ENCODE data around the gene UBQLN4.

Gene UBQLN4

GRCh38 chr1:156053768-156054499 is at the start of gene UBQLN4:
TSS of gene UBQLN4 (minus strand) at chr1:156053798. CDS start at chr1:156053701, 97 bp downstream.
- DNase-seq: peak; percentile 89

- no peak for DNase-seq
Observed at GRCh38 chr1:156102633-156103511, 49.3 kb upstream of the UBQLN4 start.

GRCh38 chr1:156101880-156102279 is 48.3 kb upstream of the UBQLN4 start:
- no peak for DNase-seq

GRCh38 chr1:156100205-156100995 is 46.8 kb upstream of the UBQLN4 start:
- DNase-seq: no peak

- no peak for DNase-seq
Observed at GRCh38 chr1:156099282-156099681, 45.7 kb upstream of the UBQLN4 start.

- no peak for DNase-seq
Observed at GRCh38 chr1:156098784-156099183, 45.2 kb upstream of the UBQLN4 start.

DNA sequence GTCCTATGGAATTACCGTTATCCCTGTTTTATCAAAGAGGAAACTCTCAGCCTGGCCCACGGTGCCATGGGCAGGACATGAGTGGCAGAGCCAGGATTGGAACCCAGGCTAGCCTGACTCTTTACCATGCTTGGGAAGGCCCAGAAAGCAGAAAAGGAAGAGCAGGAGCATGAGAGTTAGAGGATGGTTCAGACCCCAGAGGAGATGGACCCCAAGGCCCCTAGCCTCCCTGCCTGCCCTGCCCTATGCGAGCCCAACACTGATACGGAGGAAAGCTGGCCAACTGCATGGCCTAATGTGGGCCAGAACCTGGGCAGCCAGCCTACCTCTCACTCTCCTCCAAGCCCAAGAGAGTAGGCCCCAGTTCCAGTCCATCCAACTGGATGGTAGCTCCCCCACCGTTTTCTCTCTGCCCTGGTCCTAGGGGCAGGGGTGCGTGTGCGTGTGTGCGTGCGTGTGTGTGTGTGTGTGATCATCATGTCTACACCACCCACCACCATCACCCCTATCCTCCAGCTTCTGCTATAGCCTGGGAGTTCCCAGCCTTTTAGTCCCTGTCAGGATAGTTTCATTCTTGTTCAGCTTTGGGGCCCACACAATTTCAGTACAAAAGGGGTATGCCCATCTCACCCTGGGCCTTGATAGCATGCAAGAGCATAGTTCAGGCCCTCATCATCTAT is 44.0 kb upstream of the UBQLN4 start:
- no peak for DNase-seq

DNA sequence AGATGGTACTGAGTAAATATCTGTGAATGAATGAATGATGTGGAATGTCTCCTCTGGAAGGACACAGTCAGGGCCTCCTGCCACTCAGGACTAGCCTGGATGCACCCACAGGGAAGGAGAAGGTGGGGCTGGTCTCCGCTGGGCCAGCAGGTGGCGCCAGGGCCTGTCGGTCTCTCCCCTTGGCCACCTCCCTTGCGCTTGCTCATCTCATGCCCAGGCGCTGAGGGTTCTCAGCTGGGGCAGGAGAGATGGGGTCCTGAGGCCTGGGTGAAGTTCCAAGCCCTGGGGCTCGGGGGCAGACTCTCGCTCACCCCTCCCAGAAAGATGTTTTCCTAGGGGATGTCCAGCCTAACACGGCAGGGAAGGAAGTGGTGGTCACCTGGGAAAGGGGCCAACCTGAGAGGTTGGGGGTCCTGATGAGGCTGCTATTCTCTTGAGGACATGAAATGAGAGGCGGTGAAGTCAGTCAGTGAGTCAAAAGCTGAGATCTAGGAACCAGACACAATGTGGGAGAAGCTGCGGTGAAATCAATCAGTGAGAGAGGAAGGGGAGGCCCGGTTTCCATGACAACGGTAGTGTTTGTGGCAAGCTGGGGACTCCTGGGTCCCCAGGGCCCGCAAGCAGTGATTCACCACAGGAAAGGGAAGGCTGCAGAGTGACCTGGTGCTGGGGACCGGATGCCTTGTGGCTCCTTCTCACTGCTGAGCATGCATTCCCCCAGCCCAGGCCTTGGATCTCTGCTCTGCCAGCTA is 43.2 kb upstream of the UBQLN4 start:
- peak; percentile 60 for DNase-seq

DNA sequence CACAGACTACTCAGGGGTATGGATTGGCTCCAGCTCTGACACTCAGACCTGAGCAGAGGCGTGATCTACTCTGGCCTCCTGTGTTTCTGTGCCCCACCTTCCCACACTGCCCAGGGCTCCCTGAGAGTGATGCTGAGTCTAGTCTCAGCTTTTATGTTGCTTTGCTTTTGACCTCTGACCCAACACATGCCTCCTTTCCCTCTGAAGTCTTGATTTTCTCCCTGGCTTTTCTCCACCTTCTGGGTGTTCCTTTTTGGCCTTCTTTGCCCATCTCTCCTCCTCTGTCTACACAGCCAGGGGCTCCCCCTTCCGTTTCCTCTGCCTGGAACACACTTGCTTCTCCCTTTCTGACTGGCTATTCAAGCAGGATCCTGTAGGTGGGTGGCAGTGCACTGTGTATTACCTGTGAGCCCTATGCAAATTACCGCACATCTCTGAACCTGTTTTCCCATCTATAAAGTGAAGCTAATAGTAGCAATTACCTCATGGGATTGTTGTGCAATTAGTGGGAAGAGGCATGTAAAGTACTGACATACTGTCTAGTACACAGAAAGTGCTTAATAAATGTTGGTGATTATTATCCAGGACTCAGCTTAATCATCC is 42.4 kb upstream of the UBQLN4 start:
- no peak for DNase-seq

DNA sequence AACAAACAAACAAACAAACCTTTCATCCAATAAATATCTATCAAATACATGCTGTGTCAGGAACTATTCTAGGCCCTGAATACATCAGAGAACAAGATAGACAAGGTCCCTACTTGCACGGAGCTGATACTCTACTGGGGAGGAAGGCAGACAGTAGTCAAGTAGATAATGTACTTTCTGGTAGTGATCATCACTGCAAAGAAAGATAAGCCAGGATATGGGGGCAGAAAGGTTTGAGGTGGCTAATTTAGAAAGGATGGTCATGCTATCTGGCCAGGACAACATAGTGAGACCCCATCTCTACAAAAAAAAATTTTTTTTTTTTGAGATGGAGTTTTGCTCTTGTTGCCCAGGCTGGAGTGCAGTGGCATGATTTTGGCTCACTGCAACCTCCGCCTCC is 38.0 kb upstream of the UBQLN4 start:
- no peak for DNase-seq

DNA sequence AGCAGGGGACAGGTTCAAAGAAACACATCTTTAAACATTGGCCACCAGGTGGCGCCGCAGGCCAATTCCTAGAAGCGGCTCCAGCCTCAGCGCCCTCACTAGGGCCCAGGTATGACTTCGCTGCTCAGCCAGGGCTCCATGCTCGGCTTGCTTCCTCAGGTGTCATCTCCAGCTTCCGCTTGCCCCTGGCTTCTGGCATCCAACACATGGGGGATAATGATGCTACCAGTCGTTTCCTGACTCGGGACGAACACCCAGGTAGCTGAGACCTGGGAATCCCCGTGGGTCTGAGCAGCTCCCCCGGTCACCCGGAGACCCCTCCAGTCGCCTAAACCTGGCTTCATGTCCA is 37.2 kb upstream of the UBQLN4 start:
- peak; percentile 75 for DNase-seq

DNA sequence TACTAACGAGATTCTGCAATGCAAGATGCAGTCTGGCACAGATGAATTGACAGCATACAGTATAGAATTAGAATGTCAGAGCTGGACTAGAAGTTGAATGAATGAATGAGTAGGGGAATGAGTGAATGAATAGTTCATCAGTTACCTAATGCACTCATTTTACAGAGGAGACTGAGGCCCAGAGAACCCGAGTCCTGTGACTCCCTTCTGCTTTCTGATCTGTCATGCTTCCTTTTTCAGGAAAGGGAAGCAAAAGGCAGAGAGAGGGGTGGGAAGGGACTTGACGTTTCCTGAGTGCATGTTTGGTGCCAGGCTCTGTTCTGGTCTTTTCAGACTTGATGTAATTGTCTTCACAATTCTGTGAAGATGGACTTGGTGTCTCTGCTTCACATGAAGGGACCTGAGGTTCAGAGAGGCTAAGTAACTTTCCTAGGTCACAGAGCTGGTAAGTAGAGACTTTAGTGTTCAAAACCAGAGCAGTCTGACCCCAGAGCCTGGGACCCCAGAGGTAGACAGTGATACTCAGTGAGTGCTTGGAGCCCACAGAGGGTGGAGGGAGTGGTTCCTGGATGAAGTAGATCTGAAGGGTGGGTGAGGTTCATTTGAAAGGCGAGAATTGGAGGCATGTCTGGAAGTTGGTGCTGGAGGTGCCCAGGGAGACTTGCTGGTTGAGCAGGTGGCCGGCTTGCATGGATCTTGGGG is 36.7 kb upstream of the UBQLN4 start:
- no peak for DNase-seq

GRCh38 chr1:156089704-156090103 is 36.1 kb upstream of the UBQLN4 start:
- DNase-seq: no peak

- DNase-seq: no peak
Observed at GRCh38 chr1:156086256-156086662, 32.7 kb upstream of the UBQLN4 start.

GRCh38 chr1:156083800-156084790 is 30.5 kb upstream of the UBQLN4 start:
- DNase-seq: no peak

DNA sequence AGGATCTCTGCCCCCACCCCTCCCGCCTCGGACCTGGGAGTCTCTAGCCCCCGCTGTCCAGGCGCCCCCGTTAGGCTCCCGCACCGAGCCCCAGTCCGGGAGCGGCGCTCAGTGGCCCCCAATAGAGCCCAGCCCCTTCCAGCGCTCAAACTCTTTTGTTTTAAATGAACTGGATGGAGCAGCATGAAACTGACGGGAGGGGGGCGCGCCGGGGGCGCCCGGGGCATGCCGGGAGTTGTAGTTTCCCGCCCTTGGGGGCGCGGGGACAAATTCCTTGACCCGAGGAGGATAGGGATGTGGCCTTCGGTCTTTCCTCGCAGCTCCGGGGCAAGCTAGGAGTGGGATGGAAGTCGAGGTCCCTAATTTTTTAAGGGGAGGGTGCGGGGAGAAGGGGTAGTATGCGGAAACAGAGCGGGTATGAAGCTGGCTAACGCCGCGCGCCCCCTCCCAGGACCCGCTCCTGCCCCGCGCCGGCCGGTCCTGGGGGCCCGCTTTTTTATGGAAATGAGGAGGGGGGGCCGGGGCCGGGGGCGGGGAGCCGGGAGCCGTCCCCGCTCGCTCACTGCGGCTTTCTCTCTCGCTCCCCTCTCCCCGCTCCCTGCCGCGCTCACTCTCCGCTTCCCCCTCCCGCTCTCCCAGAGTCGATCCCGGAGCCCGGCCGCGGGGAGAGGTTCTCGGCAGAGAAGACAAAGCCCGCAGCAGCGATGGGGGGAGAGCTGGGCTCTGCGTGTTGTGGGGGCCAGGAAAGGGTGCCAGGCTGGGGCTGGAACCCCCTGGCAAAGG is 28.9 kb upstream of the UBQLN4 start, which contains the start of gene MEX3A:
MEX3A (minus strand) TSS at position 157 of the 783 bp plus-strand sequence. CDS start 467 bp downstream, outside the sequence.
- DNase-seq: peak; percentile 74

- DNase-seq: no peak
Observed at GRCh38 chr1:156081917-156082308, 28.3 kb upstream of the UBQLN4 start.

GRCh38 chr1:156081180-156081916 is 27.8 kb upstream of the UBQLN4 start:
- no peak for DNase-seq
